Right lobe of liver (tissue), 6 donors: ENCODE measurements around the gene TST. TPM values are rescaled to one million over a fixed set of nuclear protein-coding genes. Genes with fewer than 3 reads are reported as not detected.
A peak's percentile ranks its signal among the peaks of the same experiment; 100 is the strongest.

Source experiments
- ATAC-seq, 4 donors: fragments of 200-7000 bp; cut with Tn5 transposase; one replicate each; pipeline ENCODE4 v1.9.1; 2020; ENCODE audit warnings: mild to moderate bottlenecking in 4 of 4, moderate library complexity in 4 of 4
- DNase-seq, 3 donors: peaks; one replicate each; pipeline ENCODE4 v3.0.0-alpha.2; 2020
- H3K27ac ChIP-seq, 3 donors: fragments of 200-600 bp; one replicate each; pipeline ENCODE4 v1.8.0; 2022
- H3K27me3 ChIP-seq, 2 donors: fragments of 200-600 bp; one replicate each; pipeline ENCODE4 v1.8.0; 2022
- H3K36me3 ChIP-seq, 4 donors: fragments of 200-600 bp; sonication (generic) in 1 of 4; one replicate each; pipeline versions ENCODE4 v1.5.1 to v1.8.0; 2017 to 2022; ENCODE audit warnings: control low read depth in 1 of 4
- H3K4me1 ChIP-seq, 4 donors: fragments of 200-600 bp; sonication (generic) in 1 of 4; one replicate each; pipeline versions ENCODE4 v1.5.1 to v1.8.0; 2017 to 2022; ENCODE audit warnings: control low read depth in 1 of 4
- H3K4me3 ChIP-seq, 3 donors: fragments of 200-600 bp; one replicate each; pipeline ENCODE4 v1.8.0; 2022
- H3K9me3 ChIP-seq, 4 donors: fragments of 200-600 bp; sonication (generic) in 1 of 4; one replicate each; pipeline versions ENCODE4 v1.5.1 to v1.8.0; 2017 to 2022; ENCODE audit warnings: control low read depth in 1 of 4
- CTCF ChIP-seq, 4 donors: fragments of 200-600 bp in 3 of 4; fragments of 450-650 bp in 1 of 4; IDR thresholded peaks; one replicate each; pipeline versions ENCODE4 v1.5.1 to v1.8.0; 2016 to 2022; ENCODE audit warnings: antibody characterized with exemption in 4 of 4, mild to moderate bottlenecking in 2 of 4
- POLR2A ChIP-seq: fragments of 450-650 bp; IDR thresholded peaks from one replicate; pipeline ENCODE4 v1.6.1; 2017; ENCODE audit warnings: antibody characterized with exemption, mild to moderate bottlenecking
- WGBS: methylation state at CpG from one replicate; pipeline ENCODE4 v1.1.6; 2018; ENCODE audit warnings: low coverage, low lambda C conversion rate; ENCODE audit not compliant: insufficient coverage; ENCODE audit errors: missing lambda C conversion rate; 5-methylcytosine and 5-hydroxymethylcytosine counted together
- intact Hi-C, 2 donors: fragments of 100-400 bp; cut with DNase I; formaldehyde crosslinking; loops; one replicate each; pipeline versions ENCODE4 v1.11.2 to v1.14.1; 2022
- total RNA-seq, 6 experiments: library from RNA; depleted of rRNA in 2 of 6; stranded (reverse); fragments of >200 nt in 2 of 6; fragmentation: NEBNext Ultra II Directional in 3 of 6; extraction: Animal tissue kit (Norgen Biotek cat#: 25700) in 3 of 6; gene quantifications; one replicate each; pipeline versions ENCODE4 v1.1.0 to v1.2.4, GENCODE V29; 2016 to 2023
- donor health status: DM: no; HTN: yes; CAD: no.
- donor health status: DM: no; HTN: no; CAD: no.
- donor health status: DM: no; HTN: no; CAD: no.
- donor health status: DM: no; HTN: yes; CAD: no.
- donor health status: DM: no; HTN: yes; CAD: no.

Gene TST
- total RNA-seq, 6 experiments from 2014 or later, result 223 to 355 (median 321) TPM

DNA sequence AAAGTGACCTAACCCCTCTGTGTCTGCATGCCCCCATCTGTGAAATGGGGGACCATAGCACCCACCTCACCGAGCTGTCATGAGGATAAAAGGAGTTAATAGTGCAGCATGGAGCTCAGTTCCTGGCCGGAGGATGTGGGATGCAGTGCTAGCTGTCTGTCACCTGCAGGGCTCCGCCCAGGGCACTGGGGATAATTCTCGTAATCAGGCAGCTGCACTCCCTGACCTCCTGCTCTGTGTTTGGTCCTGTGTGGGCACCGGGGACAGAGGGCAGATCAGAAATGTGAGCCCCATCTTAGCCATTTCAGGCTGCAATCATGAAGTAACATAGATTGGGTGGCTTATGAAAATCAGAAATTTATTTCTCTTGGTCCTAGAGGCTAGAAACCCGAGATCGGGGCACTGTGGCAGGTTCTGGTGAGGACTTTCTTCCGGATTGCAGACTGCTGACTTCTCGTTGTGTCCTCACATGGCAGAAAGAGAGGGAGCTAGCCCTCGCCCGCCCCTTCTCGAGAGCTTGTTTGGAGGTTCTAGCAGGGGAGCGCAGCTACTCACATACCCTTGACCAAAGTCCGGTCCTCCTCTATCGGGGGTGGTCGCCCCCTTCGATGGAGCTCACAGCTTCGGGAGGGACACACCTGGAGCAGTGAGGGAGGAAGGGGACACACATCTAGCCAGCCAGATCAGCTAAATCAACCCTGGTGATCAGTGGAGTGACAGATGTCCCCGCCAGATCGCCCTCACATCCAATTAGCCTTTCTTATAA is 35.5 kb upstream of the TST start:
- peaks cover 0 to 9% (median 0%) of the 10 kb centered on the region in 4 donors for H3K4me1 ChIP-seq
- H3K36me3 ChIP-seq, result no peaks in the 10 kb centered on the region
- H3K27me3 ChIP-seq, result no peaks in the 10 kb centered on the region
- 77% methylated on average over 14 of the region's 20 CpGs for WGBS
- no peak overlapping the region for H3K27ac ChIP-seq
- no peak overlapping the region for H3K4me3 ChIP-seq
- ATAC-seq (peak in 3 of 4 donors; percentile 48 to 74 (median 61)), DNase-seq (peak in 2 of 3 donors; percentile 59 to 63)
- TF ChIP-seq CTCF (IDR thresholded peaks at IDR 0.05), result no peak
- TF ChIP-seq POLR2A, result no peak
- H3K9me3 ChIP-seq, result no peaks in the 10 kb centered on the region
- intact Hi-C loops, result no loop called here

DNA sequence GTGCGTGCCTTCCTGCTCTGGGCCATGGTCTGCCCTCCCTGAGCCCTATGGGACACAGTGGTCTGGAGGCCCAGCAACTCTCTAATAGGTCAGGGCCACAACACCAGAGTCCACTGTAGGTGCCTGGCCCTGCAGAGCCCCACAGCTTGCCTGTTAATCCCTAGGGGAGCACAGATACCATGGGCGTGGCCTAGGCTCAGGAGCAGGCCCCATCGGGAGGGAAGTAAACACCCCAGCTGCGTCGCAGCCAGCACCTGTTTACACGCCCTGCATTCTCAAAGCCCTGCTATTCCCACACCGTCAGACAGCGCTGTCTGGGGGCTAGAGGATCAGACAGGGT is 34.8 kb upstream of the TST start:
- WGBS, result no CpG with 5 or more reads among the region's 8 CpGs
- Histone ChIP-seq H3K4me1 (peaks cover 0 to 9% (median 0%) of the 10 kb centered on the region in 4 donors), H3K4me3 (no peak overlapping the region), H3K36me3 (no peaks in the 10 kb centered on the region), H3K27me3 (no peaks in the 10 kb centered on the region), H3K27ac (no peak overlapping the region), H3K9me3 (no peaks in the 10 kb centered on the region)
- ATAC-seq (no peak), DNase-seq (peak in 1 of 3 donors; percentile 52)
- no peak for TF ChIP-seq CTCF (IDR thresholded peaks at IDR 0.05)
- TF ChIP-seq POLR2A, result no peak
- intact Hi-C loops, result no loop called here

DNA sequence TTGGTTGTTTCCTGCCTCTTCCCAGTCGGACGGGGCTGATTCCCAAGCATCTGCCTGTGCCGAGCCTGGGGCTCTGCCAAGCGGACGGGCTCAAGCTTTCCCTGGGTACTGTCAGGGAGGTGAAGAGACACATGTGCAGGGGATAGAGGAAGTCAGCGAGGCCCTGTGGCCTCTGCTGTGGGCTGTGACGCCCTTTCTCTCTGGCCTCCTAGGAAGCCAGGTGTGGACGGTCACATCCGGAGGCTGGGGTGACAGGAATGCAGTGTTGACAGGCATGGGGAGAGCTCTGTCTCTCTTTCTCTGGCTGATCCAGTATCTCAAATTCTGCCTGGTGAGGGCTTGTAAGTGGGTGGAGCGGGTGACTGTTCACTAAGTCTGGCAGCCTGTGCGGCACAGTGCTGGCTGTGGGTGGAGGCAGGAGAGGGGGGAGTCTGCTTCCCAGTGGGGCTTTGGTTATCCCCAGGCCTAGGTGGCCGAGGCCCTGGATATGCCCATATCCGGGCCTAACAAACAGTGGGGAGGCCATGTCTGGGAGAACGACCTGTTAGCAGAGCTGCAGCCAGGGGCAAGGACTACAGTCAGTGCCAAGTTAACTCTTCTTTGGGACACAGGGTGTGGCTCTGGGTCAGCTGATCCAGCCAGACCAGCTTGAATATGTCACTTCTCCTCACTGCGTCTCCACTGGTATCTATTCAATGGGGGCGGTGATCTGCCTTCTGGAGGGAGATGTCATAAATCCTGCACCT is 34.2 kb upstream of the TST start:
- H3K4me1 ChIP-seq, result peaks cover 0 to 9% (median 0%) of the 10 kb centered on the region in 4 donors
- H3K36me3 ChIP-seq, result no peaks in the 10 kb centered on the region
- H3K4me3 ChIP-seq, result no peak overlapping the region
- intact Hi-C loops, result no loop called here
- no peak for TF ChIP-seq POLR2A
- TF ChIP-seq CTCF (IDR thresholded peaks at IDR 0.05), result no peak
- ATAC-seq (no peak), DNase-seq (no peak)
- no peak overlapping the region for H3K27ac ChIP-seq
- H3K9me3 ChIP-seq, result no peaks in the 10 kb centered on the region
- no peaks in the 10 kb centered on the region for H3K27me3 ChIP-seq
- 83% methylated on average over 4 of the region's 16 CpGs for WGBS

- intact Hi-C loops, result no loop called here
- ATAC-seq (no peak), DNase-seq (peak in 1 of 3 donors; percentile 56)
- 77% methylated on average over 13 of the region's 25 CpGs for WGBS
- no peak for TF ChIP-seq CTCF (IDR thresholded peaks at IDR 0.05)
- TF ChIP-seq POLR2A, result no peak
- Histone ChIP-seq H3K9me3 (no peaks in the 10 kb centered on the region), H3K4me3 (peak overlapping the region; percentile 41 to 58 (median 52)), H3K27me3 (no peaks in the 10 kb centered on the region), H3K27ac (no peak overlapping the region), H3K36me3 (no peaks in the 10 kb centered on the region), H3K4me1 (peaks cover 0 to 9% (median 0%) of the 10 kb centered on the region in 4 donors)
These were observed 33.4 kb upstream of the TST start for GRCh38 chr22:37052386-37053309.
